Measurements from ENCODE around the gene NCBP3. TPM values are rescaled to one million over a fixed set of nuclear protein-coding genes. Genes with fewer than 3 reads are reported as not detected.

Gene NCBP3
- total and polyA plus RNA-seq, 2 donors (not counting 3 experiments of a cell fraction or from before 2014, with no cell fraction given), result 18.2 to 51.1 TPM

DNA sequence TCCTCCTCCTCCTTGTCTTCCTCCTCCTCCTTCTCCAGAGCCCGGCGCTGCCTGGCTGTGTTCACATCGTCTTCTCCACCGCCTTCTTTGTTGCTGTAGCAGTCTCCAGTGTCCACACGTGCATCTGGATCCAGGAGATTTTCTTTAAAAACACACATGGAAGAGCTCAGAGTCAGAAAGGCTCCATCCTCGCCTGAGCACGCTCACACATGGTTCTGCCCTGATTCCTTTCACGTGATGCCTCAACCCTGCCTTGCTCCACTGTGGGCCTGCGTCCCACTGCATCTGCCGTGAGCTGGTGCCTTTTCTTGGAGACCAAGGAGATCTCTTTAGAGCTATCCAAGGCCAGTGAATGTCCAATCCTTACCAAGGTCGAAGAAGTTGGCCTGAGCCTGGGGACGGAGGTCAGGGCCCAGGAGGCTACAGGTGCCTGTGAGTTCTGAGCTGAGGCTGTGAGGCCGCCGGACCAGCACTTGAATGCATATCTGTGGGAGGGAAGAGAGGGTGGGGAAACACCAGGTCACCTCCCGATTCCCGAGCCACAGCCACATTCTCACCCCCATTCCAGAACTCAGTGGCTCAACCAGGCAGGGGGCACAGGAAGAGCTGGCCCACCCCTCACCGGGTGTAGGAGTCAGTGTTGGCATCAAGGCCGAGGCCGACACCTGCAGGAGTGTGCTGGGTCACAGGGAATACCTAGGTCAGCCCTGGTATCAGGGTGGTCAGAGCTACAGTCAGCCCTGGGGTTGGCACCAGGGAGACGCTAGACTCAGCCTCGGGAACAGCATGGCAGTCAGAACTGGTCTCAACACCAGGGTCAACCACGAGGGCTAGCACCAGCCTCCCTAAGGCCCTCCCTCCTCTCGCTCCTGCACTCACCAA, 84.8 kb downstream of the NCBP3 start:
- TF ChIP-seq POLR2AphosphoS5 (IDR thresholded peaks at IDR 0.05; ENCODE audit: insufficient read depth, low read depth, low read length) (no peak), GATA2 (IDR thresholded peaks at IDR 0.05; ENCODE audit: insufficient read depth, insufficient read length, low read depth, low read length) (no peak), EZH2 (IDR thresholded peaks at IDR 0.05; ENCODE audit: borderline replicate concordance, low read depth, low read length, severe bottlenecking) (no peak), JUN (IDR thresholded peaks at IDR 0.05; ENCODE audit: borderline replicate concordance, insufficient read depth, insufficient read length, low read depth) (no peak), MYC (IDR thresholded peaks at IDR 0.05; ENCODE audit: low read depth, low read length) (no peak), FOS (IDR thresholded peaks at IDR 0.05; ENCODE audit: borderline replicate concordance, insufficient read depth, low read length) (no peak), POLR2A (IDR thresholded peaks at IDR 0.05; ENCODE audit: low read depth, low read length) (no peak)
- TF ChIP-seq, protein P1, sequence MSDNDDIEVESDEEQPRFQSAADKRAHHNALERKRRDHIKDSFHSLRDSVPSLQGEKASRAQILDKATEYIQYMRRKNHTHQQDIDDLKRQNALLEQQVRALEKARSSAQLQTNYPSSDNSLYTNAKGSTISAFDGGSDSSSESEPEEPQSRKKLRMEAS (IDR thresholded peaks at IDR 0.05; ENCODE audit: insufficient read depth, insufficient read length), result no peak
- TF ChIP-seq, protein P2, sequence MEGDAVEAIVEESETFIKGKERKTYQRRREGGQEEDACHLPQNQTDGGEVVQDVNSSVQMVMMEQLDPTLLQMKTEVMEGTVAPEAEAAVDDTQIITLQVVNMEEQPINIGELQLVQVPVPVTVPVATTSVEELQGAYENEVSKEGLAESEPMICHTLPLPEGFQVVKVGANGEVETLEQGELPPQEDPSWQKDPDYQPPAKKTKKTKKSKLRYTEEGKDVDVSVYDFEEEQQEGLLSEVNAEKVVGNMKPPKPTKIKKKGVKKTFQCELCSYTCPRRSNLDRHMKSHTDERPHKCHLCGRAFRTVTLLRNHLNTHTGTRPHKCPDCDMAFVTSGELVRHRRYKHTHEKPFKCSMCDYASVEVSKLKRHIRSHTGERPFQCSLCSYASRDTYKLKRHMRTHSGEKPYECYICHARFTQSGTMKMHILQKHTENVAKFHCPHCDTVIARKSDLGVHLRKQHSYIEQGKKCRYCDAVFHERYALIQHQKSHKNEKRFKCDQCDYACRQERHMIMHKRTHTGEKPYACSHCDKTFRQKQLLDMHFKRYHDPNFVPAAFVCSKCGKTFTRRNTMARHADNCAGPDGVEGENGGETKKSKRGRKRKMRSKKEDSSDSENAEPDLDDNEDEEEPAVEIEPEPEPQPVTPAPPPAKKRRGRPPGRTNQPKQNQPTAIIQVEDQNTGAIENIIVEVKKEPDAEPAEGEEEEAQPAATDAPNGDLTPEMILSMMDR (IDR thresholded peaks at IDR 0.05; ENCODE audit: extremely low read depth in 1 of 2, insufficient read depth in 1 of 2, low read depth in 1 of 2, low read length in 2 of 2), result no peak
- POLR2A ChIA-PET, result interaction anchor here (0.6 kb wide), 1 partner anchor 10 kb away, joined by 3 read pairs; no protein-coding TSS in a partner anchor
- no peak overlapping the region for H3K27ac ChIP-seq (ENCODE audit: insufficient read depth, low read depth, low read length)
- H3K36me3 ChIP-seq (ENCODE audit: control insufficient read depth in 2 of 2, extremely low read depth in 1 of 2, insufficient read depth in 2 of 2, low read length in 2 of 2), result no peaks in the 10 kb centered on the region
- H3K4me3 ChIP-seq (replicated peaks in 1 of 3; ENCODE audit: insufficient read depth in 1 of 3, low read depth in 1 of 3, low read length in 3 of 3), result no peak overlapping the region
- no peak overlapping the region for H3K4me2 ChIP-seq (ENCODE audit: insufficient read depth, low read length)
- H3K79me2 ChIP-seq (ENCODE audit: control insufficient read depth, insufficient read depth, low read length), result no peaks in the 10 kb centered on the region
- CTCF ChIA-PET, result interaction anchor here (1.1 to 4.0 kb wide), 3 partner anchors 17 to 23 kb away, joined by 3 to 22 read pairs (median 4); no protein-coding TSS in a partner anchor
- H3K9ac ChIP-seq (replicated peaks; ENCODE audit: extremely low read depth, insufficient read depth, low read length), result no peak overlapping the region
- no TSS peak for BruUV-seq (replicated peaks)
- intact Hi-C loops (cut with micrococcal nuclease) (no loop called here), dilution Hi-C loops (cut with MboI; ENCODE audit: extremely low pct_ligation_motif_present, low sequenced_read_pairs) (no loop called here)
- H3K4me1 ChIP-seq (ENCODE audit: control insufficient read depth, extremely low read depth, insufficient read depth, low read length), result peaks cover 2% of the 10 kb centered on the region
- no peak for DNase-seq (ENCODE audit: low read depth, low spot score)
- H4K20me1 ChIP-seq (replicated peaks; ENCODE audit: control insufficient read depth, extremely low read depth, insufficient read depth, low read length), result no peaks in the 10 kb centered on the region
- H3K27me3 ChIP-seq (ENCODE audit: control insufficient read depth in 2 of 2, insufficient read depth in 2 of 2, low read length in 2 of 2), result no peaks in the 10 kb centered on the region
- no peaks in the 10 kb centered on the region for H3K9me1 ChIP-seq (replicated peaks; ENCODE audit: control insufficient read depth, extremely low read depth, insufficient read depth, low read length)
- H2AFZ ChIP-seq (ENCODE audit: low read depth, low read length), result no peak overlapping the region
- FAIRE-seq, result no peak
- H3K9me3 ChIP-seq (replicated peaks; ENCODE audit: control insufficient read depth, insufficient read depth, low read length), result no peaks in the 10 kb centered on the region

Data from endothelial cell of umbilical vein (primary cell).